Hepatic stellate cell (primary cell): ENCODE data around the gene FBXO44.

Experiments used
- DNase-seq: peaks from one replicate; pipeline ENCODE4 v3.0.0; 2011; ENCODE audit warnings: low spot score

FBXO44 gene

GRCh38 chr1:11659748-11660147 is 5.1 kb downstream of the FBXO44 start:
- no peak for DNase-seq

- DNase-seq: no peak
These were observed 6.4 kb downstream of the FBXO44 start for GRCh38 chr1:11661103-11661502.

- DNase-seq: peak; percentile 56
These were observed 9.8 kb downstream of the FBXO44 start for GRCh38 chr1:11664336-11665065.

- no peak for DNase-seq
These were observed 13.8 kb downstream of the FBXO44 start for GRCh38 chr1:11668516-11668915.

GRCh38 chr1:11670747-11671146 is 16.1 kb downstream of the FBXO44 start:
- no peak for DNase-seq

GRCh38 chr1:11671205-11671543 is 16.5 kb downstream of the FBXO44 start:
- no peak for DNase-seq

- no peak for DNase-seq
These were observed 17.0 kb downstream of the FBXO44 start for GRCh38 chr1:11671544-11672286.

GRCh38 chr1:11673089-11673769 is 18.6 kb downstream of the FBXO44 start:
- DNase-seq: no peak

GRCh38 chr1:11674488-11674887 is 19.8 kb downstream of the FBXO44 start:
- DNase-seq: no peak

- DNase-seq: no peak
These were observed 20.6 kb downstream of the FBXO44 start for GRCh38 chr1:11675325-11675724.

- DNase-seq: no peak
These were observed 21.9 kb downstream of the FBXO44 start for GRCh38 chr1:11676386-11677103.

GRCh38 chr1:11678442-11678841 is 23.8 kb downstream of the FBXO44 start:
- DNase-seq: no peak

- no peak for DNase-seq
These were observed 25.8 kb downstream of the FBXO44 start for GRCh38 chr1:11680270-11681070.

GRCh38 chr1:11681071-11681771 is 26.5 kb downstream of the FBXO44 start, which contains the start of gene MAD2L2:
Gene MAD2L2 (minus strand): TSS chr1:11681148. CDS start chr1:11680601, 547 bp downstream.
- peak; percentile 96 for DNase-seq

- no peak for DNase-seq
These were observed 27.7 kb downstream of the FBXO44 start for GRCh38 chr1:11682287-11682771.

GRCh38 chr1:11682799-11683198 is 28.1 kb downstream of the FBXO44 start:
- no peak for DNase-seq

- no peak for DNase-seq
These were observed 29.4 kb downstream of the FBXO44 start for GRCh38 chr1:11684070-11684469.

- no peak for DNase-seq
These were observed 30.6 kb downstream of the FBXO44 start for GRCh38 chr1:11685210-11685752.

GRCh38 chr1:11688506-11688905 is 33.8 kb downstream of the FBXO44 start:
- DNase-seq: no peak
